NCI-H446 (cell line): ENCODE results near the gene OGN.
"Not testable (repeated sequence)": the region's sequence is repeated elsewhere in the genome, so short reads cannot be mapped to it uniquely, and the experiment has no call there.

Experiments used
- DNase-seq, 2 experiments: peaks; one replicate each; lab custom pipeline; 2025; lab: John Stamatoyannopoulos, UW

OGN gene, protein sequence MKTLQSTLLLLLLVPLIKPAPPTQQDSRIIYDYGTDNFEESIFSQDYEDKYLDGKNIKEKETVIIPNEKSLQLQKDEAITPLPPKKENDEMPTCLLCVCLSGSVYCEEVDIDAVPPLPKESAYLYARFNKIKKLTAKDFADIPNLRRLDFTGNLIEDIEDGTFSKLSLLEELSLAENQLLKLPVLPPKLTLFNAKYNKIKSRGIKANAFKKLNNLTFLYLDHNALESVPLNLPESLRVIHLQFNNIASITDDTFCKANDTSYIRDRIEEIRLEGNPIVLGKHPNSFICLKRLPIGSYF

DNA sequence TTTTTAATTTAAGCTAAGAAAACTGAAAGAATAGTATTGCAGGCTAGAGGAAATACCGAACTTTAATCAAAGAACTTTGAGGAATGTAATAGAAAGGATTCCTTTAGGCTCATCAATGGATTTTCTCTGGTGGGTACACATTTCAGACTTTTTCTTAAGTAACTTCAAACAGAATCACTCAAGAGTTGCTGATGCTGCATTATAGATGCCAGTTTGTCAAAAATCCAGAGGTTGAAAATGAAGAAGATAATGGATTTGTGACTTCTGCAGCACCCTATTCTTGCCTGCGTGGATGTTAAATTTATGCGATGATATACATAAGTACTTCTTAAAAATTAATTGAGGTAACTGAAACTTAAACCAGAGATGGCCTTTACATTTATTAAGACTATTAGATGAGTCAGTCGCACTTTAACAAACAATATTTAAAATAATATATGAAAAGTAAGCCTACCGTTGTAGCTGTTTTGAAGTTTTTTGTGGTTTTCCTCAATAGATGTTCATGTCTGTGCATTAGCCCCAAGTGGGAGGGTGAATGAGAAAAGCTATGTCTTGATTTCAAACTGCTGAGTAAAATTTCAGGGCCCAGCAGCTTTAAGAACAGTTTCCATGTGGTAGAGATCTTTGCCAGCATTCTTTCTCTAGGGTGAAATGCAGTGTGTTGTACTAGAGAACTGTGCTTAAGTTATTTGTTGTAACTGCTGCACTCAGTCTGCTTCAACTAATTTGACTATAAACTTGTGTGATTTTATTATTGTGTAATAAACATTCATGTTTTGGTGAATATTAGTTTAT is at the start of gene OGN:
Gene OGN (minus strand): TSS at position 537 of the 795 bp plus-strand sequence. CDS start 1,171 bp downstream, outside the sequence.
- no peak for DNase-seq

DNA sequence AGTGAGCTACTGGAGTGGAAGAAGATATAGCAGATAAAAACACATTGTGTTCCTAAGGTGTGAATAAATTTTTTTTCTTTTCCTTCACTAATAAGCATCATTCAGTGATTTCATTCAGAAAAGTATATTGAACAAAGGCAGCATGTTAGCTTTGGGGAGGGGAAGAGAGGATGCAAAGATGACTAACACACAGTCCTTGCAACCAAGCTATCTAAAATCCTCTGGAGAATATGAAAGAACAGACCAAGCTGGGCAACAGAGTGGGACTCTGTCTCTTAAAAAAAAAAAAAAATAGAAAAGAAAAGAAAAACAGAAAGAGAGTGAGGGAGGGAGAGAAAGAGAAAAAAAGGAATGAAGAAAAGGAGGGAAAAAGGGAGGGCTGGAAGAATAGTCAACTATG is 42.2 kb upstream of the OGN start:
- DNase-seq = no peak

DNA sequence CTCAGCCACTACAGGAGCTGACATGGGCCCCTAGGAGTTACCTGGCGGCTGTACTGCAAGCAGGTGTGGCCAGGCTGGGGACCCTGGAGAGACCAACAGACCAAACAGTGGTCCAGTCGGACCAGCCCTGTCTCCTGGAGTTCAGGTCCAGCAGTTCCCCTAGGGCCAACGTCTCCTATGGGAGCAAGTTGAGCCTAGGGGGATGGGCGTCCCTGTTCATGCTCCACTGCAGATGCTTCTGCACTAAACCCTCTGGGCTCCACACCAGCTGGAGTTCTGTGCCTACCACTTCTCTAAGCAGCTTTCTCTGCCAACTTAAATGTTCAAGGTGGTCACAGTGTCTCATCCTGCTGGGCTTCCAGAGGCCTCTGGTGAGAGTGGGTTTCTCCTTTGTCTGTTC is 40.5 kb upstream of the OGN start:
- DNase-seq = no peak

DNA sequence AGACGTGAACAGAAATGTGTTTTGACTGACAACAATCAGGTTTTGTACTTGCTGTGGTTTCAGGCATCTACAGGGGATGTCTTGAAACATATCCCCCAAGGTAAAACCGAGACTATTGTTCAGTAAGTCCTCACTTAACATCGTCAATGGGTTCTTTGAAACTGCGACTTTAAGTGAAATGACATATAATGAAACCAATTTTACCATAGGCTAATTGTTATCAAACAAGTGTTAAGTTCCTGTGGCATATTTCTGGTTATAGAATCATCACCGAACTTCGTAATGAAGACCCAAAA is 36.3 kb upstream of the OGN start:
- no peak for DNase-seq

DNA sequence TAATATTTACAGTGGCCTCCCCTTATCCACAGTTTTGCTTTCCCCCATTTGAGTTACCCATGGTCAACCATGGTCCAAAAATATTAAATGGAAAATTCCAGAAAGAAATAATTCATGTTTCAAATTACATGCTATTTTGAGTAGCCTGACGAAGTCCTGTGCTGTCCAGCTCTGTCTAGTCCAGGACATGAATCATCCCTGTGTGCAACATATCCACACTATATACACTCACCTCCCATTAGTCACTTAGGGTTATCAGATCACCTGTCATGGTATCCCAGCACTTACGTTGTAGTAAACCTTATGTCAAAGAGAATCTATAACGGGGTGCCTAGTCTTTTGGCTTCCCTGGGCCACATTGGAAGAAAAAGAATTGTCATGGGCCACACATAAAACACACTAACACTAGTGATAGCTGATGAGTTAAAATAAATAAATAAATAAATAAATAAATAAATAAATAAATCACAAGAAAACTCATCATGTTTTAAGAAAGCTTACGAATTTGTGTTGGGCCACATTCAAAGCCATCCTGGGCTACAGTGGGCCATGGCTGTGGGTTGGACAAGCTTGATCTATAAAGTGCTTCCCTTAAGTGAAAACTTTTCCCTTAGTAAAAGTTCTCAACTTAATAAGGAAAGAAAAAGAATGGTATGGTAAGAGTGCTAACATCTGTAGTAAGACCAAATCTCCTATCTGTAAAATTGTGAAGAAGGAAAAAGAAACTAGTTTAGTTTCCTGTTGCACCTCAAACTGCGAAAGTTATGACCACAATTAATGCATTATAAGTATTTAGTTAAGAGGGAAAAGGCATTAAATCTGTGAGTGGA is 35.8 kb upstream of the OGN start:
- DNase-seq = no peak

DNA sequence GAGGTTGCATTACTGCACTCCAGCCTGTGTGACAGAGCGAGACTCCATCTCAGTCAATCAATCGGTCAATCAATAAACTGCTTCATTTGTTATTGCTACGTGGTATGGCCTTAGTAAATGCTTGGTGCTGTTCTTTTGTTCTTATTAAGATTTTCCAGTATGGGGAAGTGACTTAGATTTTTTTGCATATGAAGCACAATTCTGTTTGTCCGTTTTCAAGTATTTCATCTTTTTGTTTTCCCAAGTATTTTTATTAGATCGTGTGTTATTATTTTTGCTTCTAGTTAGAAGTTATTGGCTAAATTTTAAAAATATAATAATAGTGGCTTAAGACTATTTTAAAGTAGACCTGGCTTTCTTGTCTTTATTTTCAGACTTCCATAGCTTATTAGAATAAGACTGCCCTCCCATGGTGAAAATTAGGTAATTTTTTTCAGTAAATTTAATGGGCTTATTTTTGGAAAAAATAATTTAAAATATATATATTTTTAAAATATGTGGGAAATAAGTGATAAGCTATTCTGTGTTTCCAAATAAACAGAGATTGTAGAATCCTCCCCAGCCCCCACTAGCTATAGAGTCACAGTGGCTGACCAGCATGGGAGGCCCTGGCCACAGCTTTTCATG is 34.6 kb upstream of the OGN start:
- DNase-seq = no peak

DNA sequence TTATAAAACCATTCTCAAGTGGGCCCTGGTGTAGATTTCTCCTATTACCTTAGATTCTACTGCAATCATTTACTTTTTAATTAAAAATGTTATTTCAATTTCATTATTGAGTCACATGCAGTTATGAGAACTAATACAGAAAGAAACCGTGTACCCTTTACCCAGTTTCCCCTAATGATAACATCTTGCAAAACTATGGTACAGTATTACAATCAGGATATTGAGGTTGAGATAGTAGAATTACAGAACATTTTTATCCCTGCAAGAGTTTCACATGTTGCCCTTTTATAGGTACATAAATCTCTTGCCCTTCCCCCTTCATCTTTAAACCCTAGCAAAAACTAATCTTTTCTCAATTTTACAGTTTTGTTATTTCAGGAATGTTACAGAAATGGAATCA is 30.9 kb upstream of the OGN start:
- no peak for DNase-seq

DNA sequence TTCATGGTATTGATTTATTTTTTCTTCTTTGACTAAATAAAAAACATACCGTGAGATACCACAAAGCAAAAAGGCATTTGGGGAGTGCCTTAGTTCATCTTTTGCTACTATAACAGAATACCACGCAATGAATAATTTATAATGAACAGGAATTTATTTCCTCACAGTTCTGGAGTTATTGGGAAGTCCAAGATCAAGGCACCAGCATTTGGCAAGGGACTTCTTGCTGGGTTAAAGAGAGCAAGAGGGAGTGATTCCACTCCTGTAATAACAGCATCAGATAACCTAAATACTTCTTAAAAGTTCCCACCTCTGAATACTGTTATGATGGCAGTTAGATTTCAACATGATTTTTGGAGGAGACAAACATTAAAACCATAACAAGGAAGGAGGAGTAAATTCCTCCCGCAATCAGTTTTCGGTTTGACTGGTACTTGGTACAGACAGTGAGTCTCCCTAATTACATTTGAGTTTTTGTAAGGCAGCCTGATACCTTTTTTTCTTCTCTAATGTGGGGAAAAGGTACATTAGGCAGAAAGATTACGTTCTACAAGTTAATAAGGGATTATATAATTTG is 28.7 kb upstream of the OGN start:
- no peak for DNase-seq

DNA sequence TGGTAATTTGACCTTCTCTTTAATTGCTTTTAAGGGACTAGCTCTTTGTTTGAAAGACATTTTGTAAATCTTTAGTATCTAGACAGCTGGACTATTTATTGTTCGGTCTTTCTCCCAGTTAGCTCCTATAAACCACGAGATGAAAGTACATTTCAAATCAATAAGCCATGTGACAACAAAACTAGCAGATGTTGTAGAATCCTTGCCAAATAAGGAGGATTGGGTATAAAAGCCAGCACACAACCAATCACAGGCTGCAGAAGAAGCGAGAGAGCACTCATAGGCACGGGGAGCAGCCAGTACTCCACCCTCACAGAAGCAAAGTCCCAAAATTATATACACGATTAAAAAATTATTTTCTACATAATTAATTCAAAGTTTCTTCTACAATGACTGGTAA is 28.0 kb upstream of the OGN start:
- DNase-seq = no peak

DNA sequence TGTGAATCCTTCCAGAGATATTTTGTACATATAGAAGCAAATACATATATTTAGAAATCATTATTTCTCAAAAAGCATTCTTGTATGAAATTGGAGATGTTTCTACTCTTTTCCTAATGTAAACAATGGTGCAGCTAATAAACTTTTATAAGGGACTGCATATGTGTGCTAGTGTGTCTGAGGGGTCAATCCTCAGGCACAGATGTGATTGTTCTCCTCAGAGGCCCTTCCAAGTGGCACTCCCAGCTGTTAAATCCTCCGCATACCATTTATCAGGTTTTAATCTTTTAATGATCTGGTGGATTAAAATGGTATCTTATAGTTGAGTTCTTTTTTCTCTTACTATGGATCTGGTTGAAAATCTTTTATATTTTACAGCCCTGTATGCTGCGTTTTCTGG is 25.5 kb upstream of the OGN start:
- DNase-seq = no peak

DNA sequence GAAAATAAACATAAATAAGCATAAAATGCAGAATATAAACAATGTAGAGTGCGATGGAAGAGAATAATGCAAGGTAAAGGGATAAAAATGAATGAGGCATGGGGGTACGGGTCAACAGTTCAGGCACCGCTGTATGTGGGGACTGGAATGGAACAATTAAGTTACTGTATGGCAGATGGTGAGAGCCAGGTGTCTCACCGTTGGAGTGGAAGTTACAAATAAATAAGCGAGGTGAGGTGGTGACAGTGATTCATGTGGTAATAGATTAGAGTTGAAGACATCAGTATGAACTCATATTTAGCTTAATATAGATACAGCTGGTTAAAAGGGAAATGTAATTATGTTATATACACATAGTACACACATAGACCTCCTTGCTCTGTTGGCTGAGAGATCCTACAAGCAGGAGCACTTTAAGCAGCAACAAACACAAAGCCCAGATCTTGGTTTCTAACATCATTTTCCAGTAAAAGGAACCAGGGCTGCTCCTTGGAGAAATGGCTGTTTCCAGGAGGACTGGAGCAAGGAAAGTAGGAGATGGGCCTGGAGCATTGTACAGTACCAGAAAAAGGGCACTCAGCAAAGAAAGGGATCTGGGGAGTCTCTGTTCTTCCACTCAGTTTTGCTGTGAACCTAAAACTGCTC is 22.2 kb upstream of the OGN start:
- no peak for DNase-seq

DNA sequence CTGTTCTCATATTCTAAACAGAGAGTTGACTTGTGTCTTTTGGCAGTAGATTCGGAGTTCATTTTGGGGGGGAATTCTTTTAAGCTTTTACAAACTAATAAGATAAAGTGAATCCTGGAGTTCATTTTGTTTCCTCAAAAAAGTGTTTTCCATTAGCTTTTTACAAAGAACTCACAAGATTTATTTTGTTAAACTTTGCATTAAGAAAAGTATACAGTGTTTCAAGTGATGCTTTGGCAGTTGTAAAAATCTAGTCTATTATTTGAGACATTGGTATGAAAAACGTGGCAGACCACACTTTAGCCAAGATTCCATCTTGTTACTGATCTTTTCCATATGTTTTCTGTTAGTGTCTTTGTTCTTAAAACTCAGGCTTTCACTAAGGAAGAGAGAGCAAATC is 21.1 kb upstream of the OGN start:
- no peak for DNase-seq

DNA sequence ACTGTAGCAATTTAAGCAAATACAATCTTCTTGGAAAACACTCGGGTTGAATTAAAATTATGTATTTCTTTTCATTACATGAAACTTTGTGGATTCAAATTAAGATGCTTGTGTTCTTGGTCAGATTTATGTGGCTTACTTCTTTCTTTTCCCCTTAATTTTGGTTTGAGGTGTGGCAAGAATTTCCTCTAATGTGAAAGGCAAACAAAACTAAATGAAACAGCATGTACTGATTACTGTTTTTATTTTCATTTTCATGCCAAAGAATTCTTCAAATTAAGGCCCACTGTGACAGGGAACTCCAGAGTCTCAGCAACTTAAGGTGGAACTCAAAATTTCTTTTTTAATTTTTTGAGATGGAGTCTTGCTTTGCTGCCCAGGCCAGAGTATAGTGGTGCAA is 20.0 kb upstream of the OGN start, which contains the start of gene OMD:
Gene OMD (minus strand): TSS at position 132 of the 400 bp plus-strand sequence. CDS start 6,913 bp downstream, outside the sequence.
- no peak for DNase-seq

DNA sequence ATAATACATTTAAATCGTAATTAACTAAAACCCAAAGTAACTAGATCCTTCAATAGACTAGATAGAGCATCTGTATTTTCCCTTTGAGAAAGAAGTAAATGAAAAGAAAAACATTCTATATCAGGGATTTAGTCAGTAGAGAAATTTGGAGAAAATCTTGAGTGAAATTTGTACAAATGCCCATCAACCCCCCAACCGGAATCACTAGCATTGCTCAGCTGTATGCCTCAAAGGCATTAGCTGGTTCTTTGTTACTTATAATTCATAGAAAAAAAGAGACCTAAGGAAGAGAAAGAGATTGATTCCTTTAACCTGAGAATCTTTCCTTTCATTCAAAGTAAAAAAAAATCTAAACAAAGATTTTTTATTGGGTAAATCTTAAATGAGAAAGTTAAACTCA is 19.2 kb upstream of the OGN start:
- DNase-seq = no peak

DNA sequence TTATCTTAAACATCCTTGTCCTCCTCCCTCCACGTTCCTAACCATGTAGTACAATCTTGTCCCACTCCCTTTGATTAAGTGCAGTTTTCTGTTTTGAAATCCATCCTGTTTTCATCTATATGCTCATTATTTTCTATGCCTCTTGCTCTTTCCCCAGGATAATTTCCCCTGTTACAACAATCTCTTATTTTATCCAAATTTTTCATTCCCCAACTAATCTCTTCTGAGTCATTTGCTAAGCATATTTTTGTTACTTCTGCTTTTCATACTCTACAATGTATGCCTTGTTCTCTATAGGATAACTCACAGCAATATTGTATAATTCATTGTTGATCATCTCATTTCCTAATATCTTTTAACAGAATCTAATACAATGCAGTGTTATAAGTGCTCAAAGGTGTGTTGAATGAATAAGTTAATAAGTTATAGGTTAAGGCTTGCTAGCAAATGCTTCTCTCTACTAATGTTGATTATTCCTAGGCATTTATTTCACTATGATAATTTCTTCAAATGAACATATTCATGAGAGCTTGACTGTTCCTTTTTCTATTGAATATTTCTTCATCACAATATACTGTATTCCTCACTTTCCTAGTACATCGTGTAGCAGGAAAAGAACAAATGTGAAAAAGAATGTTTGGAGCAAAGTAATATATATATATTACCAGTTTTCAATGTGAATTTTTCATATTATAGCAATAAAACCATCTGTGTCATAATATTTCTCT is 18.4 kb upstream of the OGN start:
- DNase-seq = no peak

DNA sequence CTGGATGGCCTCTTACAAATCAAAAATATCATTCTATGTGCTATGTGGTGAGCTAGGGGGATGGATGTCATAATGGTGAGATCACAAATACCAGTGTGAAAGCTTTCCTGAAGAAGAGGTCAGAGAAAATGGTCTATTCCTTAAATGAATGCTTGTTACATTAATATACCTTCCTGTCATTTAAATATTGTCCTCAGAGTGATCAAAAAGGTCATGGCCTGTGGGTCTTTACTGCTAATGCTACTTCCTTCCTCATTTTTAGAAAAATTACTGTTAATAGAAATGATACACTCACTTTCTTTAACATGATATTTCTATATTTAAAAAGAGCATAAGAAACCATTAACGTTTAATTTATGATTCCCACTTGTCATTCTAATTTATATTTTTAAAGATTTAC is 10.2 kb upstream of the OGN start:
- no peak for DNase-seq

DNA sequence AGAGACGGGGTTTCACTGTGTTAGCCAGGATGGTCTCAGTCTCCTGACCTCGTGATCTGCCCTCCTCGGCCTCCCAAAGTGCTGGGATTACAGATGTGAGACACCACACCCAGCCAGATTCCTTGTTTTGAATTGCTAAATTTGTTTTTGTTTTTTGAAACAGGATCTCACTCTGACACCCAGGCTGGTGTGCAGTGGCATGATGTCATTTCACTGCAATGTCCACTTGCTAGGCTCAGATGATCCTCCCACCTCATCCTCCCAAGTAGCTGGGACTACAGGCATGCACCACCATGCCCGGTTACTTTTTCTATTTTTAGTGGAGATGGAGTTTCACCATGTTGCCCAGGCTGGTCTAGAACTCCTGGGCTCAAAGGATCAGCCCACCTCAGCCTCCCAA is 6.8 kb upstream of the OGN start:
- DNase-seq = not testable (repeated sequence)

DNA sequence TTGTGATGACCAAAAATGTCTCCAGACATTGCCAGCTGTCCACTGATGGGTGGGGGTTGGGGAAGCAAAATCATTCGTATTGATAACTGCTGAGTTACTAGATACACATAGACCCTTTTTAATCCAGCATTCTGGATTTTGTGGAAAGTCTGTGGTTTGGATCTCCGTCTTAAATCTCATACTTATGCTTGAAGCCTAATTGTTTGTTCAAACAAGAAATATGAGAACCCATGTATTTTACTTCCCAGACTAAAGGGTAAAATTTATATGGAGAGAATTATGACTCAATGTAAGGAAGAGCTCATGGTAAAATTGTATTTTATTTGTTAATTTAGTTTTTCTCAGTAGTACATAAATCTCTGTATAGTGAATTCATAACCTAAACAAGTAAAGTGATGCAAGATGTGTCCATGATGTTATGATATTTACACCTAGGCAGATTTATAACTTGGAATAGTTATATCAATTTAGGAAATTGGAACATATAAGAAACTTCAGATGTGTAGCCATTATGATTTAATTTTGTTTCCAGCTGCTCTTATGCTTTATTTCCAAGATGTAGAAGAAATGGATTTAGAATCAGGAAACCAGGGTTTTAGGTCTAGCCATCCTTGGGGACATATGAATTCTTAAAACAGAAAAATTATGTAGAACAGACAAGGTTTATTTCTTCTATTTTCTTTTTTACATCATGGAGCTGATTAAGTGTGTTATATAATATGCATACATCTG is 4.5 kb upstream of the OGN start:
- no peak for DNase-seq

DNA sequence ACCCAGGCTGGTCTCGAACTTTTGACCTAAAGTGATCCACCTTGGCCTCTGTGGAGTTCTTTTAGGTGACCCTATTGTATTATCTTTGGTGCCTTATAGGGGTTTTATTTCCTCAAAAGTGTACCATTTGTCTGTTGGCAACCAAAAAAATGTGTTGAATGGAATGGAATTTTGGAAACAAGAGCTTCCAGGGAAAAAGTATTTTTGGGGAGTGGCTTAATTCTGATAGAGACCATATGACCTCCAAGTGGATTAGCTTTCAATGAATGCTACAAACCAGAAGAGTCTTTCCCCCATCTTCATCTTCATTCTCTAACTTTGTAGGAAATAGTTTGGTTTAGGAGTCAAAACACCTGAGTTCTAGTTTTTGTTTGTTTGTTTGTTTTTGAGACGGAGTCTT is 3.4 kb upstream of the OGN start:
- no peak for DNase-seq

DNA sequence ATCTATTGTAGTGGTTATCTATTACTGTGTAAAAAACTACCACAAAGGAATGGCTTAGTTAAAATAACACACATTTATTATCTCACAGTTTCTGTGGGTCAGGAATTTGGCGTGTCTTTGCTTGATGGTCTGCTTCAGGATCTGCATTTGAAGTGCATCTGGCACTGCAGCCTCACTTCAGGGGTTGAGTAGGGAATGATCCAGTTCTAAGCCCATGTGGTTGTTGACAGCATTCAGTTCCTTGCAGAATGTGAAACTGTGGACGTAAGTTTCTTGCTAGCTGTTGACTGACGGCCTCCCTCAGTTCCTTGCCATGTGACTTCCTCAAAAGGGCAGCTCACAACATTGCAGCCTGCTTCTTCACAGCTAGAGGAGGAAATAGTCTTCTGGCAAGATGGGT is 2.1 kb upstream of the OGN start:
- DNase-seq = no peak
